ENCODE results near the gene MAML2.

The MAML2 gene

GRCh38 chr11:96004862-96005261, 338.1 kb downstream of the MAML2 start:
- peaks cover 5% of the 10 kb centered on the region for H3K9me3 ChIP-seq (ENCODE audit: control insufficient read depth, low read length)
- H3K27ac ChIP-seq (ENCODE audit: low read depth, low read length, severe bottlenecking), result no peak overlapping the region
- H3K36me3 ChIP-seq (ENCODE audit: control insufficient read depth, insufficient read depth, low read length), result no peaks in the 10 kb centered on the region
- no peaks in the 10 kb centered on the region for H3K4me1 ChIP-seq (ENCODE audit: control insufficient read depth, insufficient read depth, low read length, poor library complexity, severe bottlenecking)
- no peak overlapping the region for H3K4me3 ChIP-seq (ENCODE audit: extremely low read depth, insufficient read depth, low read length, poor library complexity, severe bottlenecking)
- WGBS, 2 experiments (ENCODE audit: insufficient coverage in 2 of 2), result no CpG with 5 or more reads among the region's 1 CpG

- Histone ChIP-seq H3K9me3 (ENCODE audit: control insufficient read depth, low read length) (peaks cover 5% of the 10 kb centered on the region), H3K27ac (ENCODE audit: low read depth, low read length, severe bottlenecking) (no peak overlapping the region), H3K4me3 (ENCODE audit: extremely low read depth, insufficient read depth, low read length, poor library complexity, severe bottlenecking) (no peak overlapping the region), H3K36me3 (ENCODE audit: control insufficient read depth, insufficient read depth, low read length) (no peaks in the 10 kb centered on the region), H3K4me1 (ENCODE audit: control insufficient read depth, insufficient read depth, low read length, poor library complexity, severe bottlenecking) (no peaks in the 10 kb centered on the region)
- 100% methylated on average over 1 of the region's 1 CpG for WGBS, 2 experiments (ENCODE audit: insufficient coverage in 2 of 2)
These were observed 340.2 kb downstream of the MAML2 start for GRCh38 chr11:96002754-96003290.

DNA sequence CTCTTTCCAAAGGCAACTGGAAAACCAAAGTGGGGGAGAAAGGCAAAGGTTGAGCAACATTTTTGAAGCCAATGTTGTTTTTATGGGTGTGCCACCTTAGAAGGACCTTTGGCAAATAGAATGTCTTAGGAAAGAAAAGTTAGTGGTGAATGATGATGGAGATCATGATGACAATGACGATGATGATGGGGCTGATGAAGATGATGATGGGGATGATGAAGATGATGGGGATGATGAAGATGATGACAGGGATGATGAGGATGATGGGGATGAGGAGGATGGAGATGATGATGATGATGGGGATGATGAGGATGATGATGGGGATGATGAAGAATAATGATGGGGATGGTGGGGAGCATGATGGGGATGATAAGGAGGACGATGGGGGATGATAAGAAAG, 340.7 kb downstream of the MAML2 start:
- no peak overlapping the region for H3K4me3 ChIP-seq (ENCODE audit: extremely low read depth, insufficient read depth, low read length, poor library complexity, severe bottlenecking)
- no peak overlapping the region for H3K27ac ChIP-seq (ENCODE audit: low read depth, low read length, severe bottlenecking)
- peaks cover 5% of the 10 kb centered on the region for H3K9me3 ChIP-seq (ENCODE audit: control insufficient read depth, low read length)
- H3K4me1 ChIP-seq (ENCODE audit: control insufficient read depth, insufficient read depth, low read length, poor library complexity, severe bottlenecking), result no peaks in the 10 kb centered on the region
- 94 to 100% methylated on average over 2 of the region's 2 CpGs for WGBS, 2 experiments (ENCODE audit: insufficient coverage in 2 of 2)
- no peaks in the 10 kb centered on the region for H3K36me3 ChIP-seq (ENCODE audit: control insufficient read depth, insufficient read depth, low read length)

- WGBS, 2 experiments (ENCODE audit: insufficient coverage in 2 of 2), result 98 to 100% methylated on average over 4 of the region's 5 CpGs
- H3K36me3 ChIP-seq (ENCODE audit: control insufficient read depth, insufficient read depth, low read length), result no peaks in the 10 kb centered on the region
- H3K4me1 ChIP-seq (ENCODE audit: control insufficient read depth, insufficient read depth, low read length, poor library complexity, severe bottlenecking), result no peaks in the 10 kb centered on the region
- H3K4me3 ChIP-seq (ENCODE audit: extremely low read depth, insufficient read depth, low read length, poor library complexity, severe bottlenecking), result no peak overlapping the region
- H3K27ac ChIP-seq (ENCODE audit: low read depth, low read length, severe bottlenecking), result no peak overlapping the region
- H3K9me3 ChIP-seq (ENCODE audit: control insufficient read depth, low read length), result peaks cover 5% of the 10 kb centered on the region
These were observed 342.0 kb downstream of the MAML2 start for GRCh38 chr11:96001037-96001436.

DNA sequence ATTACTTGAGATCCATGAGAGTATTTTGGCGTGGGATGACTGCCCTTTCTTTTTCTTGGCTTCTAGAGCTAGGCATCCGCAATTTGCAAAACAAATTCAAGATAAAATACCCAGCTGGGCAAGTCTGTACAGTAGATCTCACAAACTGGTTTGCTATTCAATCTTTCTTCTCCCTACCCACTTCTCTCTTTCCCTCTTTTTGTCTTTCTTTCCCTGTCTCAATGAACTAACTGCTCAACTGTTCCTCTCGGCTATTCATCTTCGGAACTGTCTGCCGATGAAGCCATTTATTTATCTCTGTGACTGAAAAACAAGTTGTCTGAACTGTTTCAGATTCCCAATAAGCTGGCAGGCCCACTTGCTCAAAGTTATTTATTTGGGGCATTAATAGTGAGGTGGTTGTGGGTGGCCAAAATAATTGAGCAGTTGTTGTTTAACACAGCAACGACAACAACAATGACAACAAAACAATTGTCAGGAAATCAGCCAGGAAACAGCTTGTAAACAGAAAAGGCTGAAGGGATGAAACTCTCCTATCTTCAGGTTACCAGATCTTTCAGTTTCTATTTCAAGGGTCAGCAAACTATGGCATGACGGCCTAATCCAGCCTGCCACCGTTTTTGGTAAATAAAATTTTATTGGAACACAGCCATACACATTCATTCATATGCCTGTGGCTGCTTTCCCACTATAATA, 343.1 kb downstream of the MAML2 start:
- no peaks in the 10 kb centered on the region for H3K4me1 ChIP-seq (ENCODE audit: control insufficient read depth, insufficient read depth, low read length, poor library complexity, severe bottlenecking)
- H3K9me3 ChIP-seq (ENCODE audit: control insufficient read depth, low read length), result peaks cover 3% of the 10 kb centered on the region
- peak overlapping the region; percentile 85 for H3K27ac ChIP-seq (ENCODE audit: low read depth, low read length, severe bottlenecking)
- H3K36me3 ChIP-seq (ENCODE audit: control insufficient read depth, insufficient read depth, low read length), result no peaks in the 10 kb centered on the region
- no peak overlapping the region for H3K4me3 ChIP-seq (ENCODE audit: extremely low read depth, insufficient read depth, low read length, poor library complexity, severe bottlenecking)
- 79% methylated on average over 7 of the region's 8 CpGs for whole genome bisulfite sequencing, 2 experiments (ENCODE audit: insufficient coverage in 2 of 2)

GRCh38 chr11:95996621-95997235, 346.3 kb downstream of the MAML2 start:
- H3K27ac ChIP-seq (ENCODE audit: low read depth, low read length, severe bottlenecking), result no peak overlapping the region
- H3K36me3 ChIP-seq (ENCODE audit: control insufficient read depth, insufficient read depth, low read length), result no peaks in the 10 kb centered on the region
- no CpG with 5 or more reads among the region's 4 CpGs for WGBS, 2 experiments (ENCODE audit: insufficient coverage in 2 of 2)

GRCh38 chr11:95994329-95994728, 348.7 kb downstream of the MAML2 start:
- peaks cover 13% of the 10 kb centered on the region for H3K36me3 ChIP-seq (ENCODE audit: control insufficient read depth, insufficient read depth, low read length)
- 64 to 90% methylated on average over 2 to 4 of the region's 4 CpGs for WGBS, 2 experiments (ENCODE audit: insufficient coverage in 2 of 2)
- no peak overlapping the region for H3K4me3 ChIP-seq (ENCODE audit: extremely low read depth, insufficient read depth, low read length, poor library complexity, severe bottlenecking)
- H3K27ac ChIP-seq (ENCODE audit: low read depth, low read length, severe bottlenecking), result no peak overlapping the region
- no peaks in the 10 kb centered on the region for H3K9me3 ChIP-seq (ENCODE audit: control insufficient read depth, low read length)
- peaks cover 14% of the 10 kb centered on the region for H3K4me1 ChIP-seq (ENCODE audit: control insufficient read depth, insufficient read depth, low read length, poor library complexity, severe bottlenecking)

More at GRCh38 chr11:95996621-95997235, 346.3 kb downstream of the MAML2 start:
- H3K9me3 ChIP-seq (ENCODE audit: control insufficient read depth, low read length), result no peaks in the 10 kb centered on the region
- H3K4me3 ChIP-seq (ENCODE audit: extremely low read depth, insufficient read depth, low read length, poor library complexity, severe bottlenecking), result no peak overlapping the region
- peaks cover 4% of the 10 kb centered on the region for H3K4me1 ChIP-seq (ENCODE audit: control insufficient read depth, insufficient read depth, low read length, poor library complexity, severe bottlenecking)

DNA sequence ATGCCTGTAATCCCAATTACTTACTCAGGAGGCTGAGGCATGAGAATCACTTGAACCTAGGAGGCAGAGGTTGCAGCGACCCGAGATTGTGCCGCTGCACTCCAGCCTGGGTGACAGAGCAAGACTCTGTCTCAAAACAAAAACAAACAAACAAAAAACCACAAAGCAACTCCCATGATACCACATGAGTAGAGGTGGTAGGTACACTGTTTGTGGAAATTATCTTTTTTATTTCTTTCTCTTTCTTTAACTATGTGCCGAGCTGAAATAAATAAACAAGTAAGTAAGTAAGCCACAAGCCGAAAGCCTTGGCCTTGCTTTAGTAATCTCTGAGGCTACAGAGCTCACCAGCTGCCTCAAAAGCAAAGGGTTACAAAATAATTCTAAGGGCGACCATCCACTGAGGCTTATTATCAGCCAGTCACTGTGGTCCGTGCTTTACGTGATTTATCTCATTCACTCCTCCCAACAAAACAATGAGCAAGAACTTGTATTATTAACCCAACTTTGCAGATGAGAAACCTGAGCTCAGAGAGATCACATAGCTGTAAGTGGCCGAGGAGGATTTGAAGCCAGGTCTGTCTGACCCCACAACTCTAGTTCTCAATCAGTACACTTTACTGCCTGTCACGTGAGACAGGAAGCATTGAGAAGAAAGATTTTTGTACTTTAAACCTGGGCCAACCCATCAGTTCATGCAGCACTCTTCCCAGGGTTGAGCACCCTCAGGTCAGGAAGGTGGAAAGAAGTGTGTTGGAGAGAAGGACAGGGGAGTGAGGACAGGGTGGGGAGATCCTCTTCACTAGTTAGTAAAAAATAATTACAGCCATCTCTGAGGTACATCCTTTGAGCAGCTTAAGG, 349.3 kb downstream of the MAML2 start:
- no peaks in the 10 kb centered on the region for H3K9me3 ChIP-seq (ENCODE audit: control insufficient read depth, low read length)
- no peak overlapping the region for H3K27ac ChIP-seq (ENCODE audit: low read depth, low read length, severe bottlenecking)
- H3K36me3 ChIP-seq (ENCODE audit: control insufficient read depth, insufficient read depth, low read length), result peaks cover 19% of the 10 kb centered on the region
- H3K4me1 ChIP-seq (ENCODE audit: control insufficient read depth, insufficient read depth, low read length, poor library complexity, severe bottlenecking), result peaks cover 14% of the 10 kb centered on the region
- 98% methylated on average over 5 to 6 of the region's 10 CpGs for WGBS, 2 experiments (ENCODE audit: insufficient coverage in 2 of 2)
- no peak overlapping the region for H3K4me3 ChIP-seq (ENCODE audit: extremely low read depth, insufficient read depth, low read length, poor library complexity, severe bottlenecking)

DNA sequence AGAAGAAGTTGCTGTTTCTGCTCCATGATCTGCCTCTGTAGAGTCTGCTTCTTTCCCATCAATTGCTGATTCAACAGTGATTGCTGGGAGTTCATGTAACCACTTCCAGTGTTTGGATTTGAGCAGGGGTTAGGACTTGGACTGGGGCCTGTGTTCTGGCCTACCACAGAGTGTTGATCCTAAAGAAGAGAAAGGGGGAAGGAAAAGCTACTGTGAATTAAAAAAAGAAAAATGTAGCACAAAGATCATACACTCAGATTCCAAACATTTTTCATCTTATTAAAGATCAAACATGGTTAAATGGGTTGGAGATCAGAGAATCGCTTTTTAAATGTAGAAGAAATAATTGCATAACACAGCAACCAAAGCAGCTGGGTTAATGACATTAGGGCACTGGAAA, 351.4 kb downstream of the MAML2 start:
- Histone ChIP-seq H3K9me3 (ENCODE audit: control insufficient read depth, low read length) (no peaks in the 10 kb centered on the region), H3K27ac (ENCODE audit: low read depth, low read length, severe bottlenecking) (peak overlapping the region; percentile 18), H3K36me3 (ENCODE audit: control insufficient read depth, insufficient read depth, low read length) (peaks cover 22% of the 10 kb centered on the region), H3K4me3 (ENCODE audit: extremely low read depth, insufficient read depth, low read length, poor library complexity, severe bottlenecking) (no peak overlapping the region), H3K4me1 (ENCODE audit: control insufficient read depth, insufficient read depth, low read length, poor library complexity, severe bottlenecking) (peaks cover 14% of the 10 kb centered on the region)
- no CpG with 5 or more reads among the region's 1 CpG for WGBS, 2 experiments (ENCODE audit: insufficient coverage in 2 of 2)

DNA sequence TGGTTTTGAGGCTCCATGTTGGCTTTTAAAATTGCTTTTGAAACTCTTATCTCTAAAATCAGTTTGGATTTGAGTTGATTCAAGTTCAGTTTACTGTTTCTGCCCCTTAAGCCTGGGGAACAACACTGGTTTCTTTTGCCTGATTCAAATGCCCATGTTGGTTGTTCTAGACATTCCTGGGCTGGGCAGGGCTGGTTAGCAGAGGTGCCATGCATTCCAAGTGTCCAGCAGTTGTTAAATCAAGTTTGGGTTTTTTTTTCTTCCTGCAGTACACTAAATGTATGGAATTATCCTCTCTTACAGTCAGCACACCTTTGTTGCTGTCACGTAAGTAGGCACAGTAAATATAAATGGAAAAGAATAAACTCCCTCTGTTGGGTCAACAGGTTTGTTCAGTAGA, 351.9 kb downstream of the MAML2 start:
- Histone ChIP-seq H3K9me3 (ENCODE audit: control insufficient read depth, low read length) (no peaks in the 10 kb centered on the region), H3K27ac (ENCODE audit: low read depth, low read length, severe bottlenecking) (peak overlapping the region; percentile 18), H3K4me3 (ENCODE audit: extremely low read depth, insufficient read depth, low read length, poor library complexity, severe bottlenecking) (no peak overlapping the region), H3K36me3 (ENCODE audit: control insufficient read depth, insufficient read depth, low read length) (peaks cover 27% of the 10 kb centered on the region), H3K4me1 (ENCODE audit: control insufficient read depth, insufficient read depth, low read length, poor library complexity, severe bottlenecking) (peaks cover 14% of the 10 kb centered on the region)
- 80% methylated on average over 1 of the region's 1 CpG; no CpG with 5 or more reads in 1 of the 2 experiments for WGBS, 2 experiments (ENCODE audit: insufficient coverage in 2 of 2)

Data from mesodermal cell (in vitro differentiated cells).